Loucy (cell line): ENCODE results near the gene COL23A1.

Experiments used
- H2AFZ ChIP-seq: fragments of 200-600 bp; sonication (generic); 2 replicates; pipeline ENCODE4 v1.6.0; 2016; ENCODE audit warnings: antibody characterized with exemption, mild to moderate bottlenecking, low read length, moderate library complexity
- H3F3A ChIP-seq: fragments of 200-600 bp; 2 replicates; pipeline ENCODE4 v1.6.0; 2016; ENCODE audit warnings: antibody characterized with exemption, low read depth, mild to moderate bottlenecking
- H3K27me3 ChIP-seq: fragments of 200-600 bp; sonication (generic); 2 replicates; pipeline ENCODE4 v1.6.1; 2014; ENCODE audit warnings: low read length, mild to moderate bottlenecking; ENCODE audit not compliant: insufficient read depth, poor library complexity, severe bottlenecking
- H3K36me3 ChIP-seq: fragments of 200-600 bp; sonication (generic); 2 replicates; pipeline ENCODE4 v1.6.1; 2016; ENCODE audit warnings: low read length; ENCODE audit not compliant: insufficient read depth
- H3K4me1 ChIP-seq: fragments of 200-600 bp; sonication (generic); 2 replicates; pipeline ENCODE4 v1.5.1; 2014; ENCODE audit warnings: low read length, mild to moderate bottlenecking; ENCODE audit not compliant: insufficient read depth, poor library complexity, severe bottlenecking
- H3K4me2 ChIP-seq: fragments of 200-600 bp; sonication (generic); 2 replicates; pipeline ENCODE4 v1.6.0; 2014; ENCODE audit warnings: antibody characterized with exemption, low read length, low read depth, mild to moderate bottlenecking; ENCODE audit not compliant: poor library complexity, severe bottlenecking
- H3K4me3 ChIP-seq: fragments of 200-600 bp; sonication (generic); 2 replicates; pipeline ENCODE4 v1.5.1; 2014; ENCODE audit warnings: low read length, mild to moderate bottlenecking, mixed read lengths; ENCODE audit not compliant: poor library complexity, severe bottlenecking
- H3K79me2 ChIP-seq: fragments of 200-600 bp; sonication (generic); 2 replicates; pipeline ENCODE4 v1.6.1; 2014; ENCODE audit warnings: low read length; ENCODE audit not compliant: insufficient read depth
- H3K9ac ChIP-seq: fragments of 200-600 bp; sonication (generic); 2 replicates; pipeline ENCODE4 v1.6.0; 2014; ENCODE audit warnings: mild to moderate bottlenecking, low read depth, low read length, moderate library complexity; ENCODE audit not compliant: poor library complexity, severe bottlenecking
- H3K9me2 ChIP-seq: fragments of 200-600 bp; sonication (generic); replicated peaks from 2 replicates; pipeline ENCODE4 v1.6.1; 2016; ENCODE audit warnings: low read depth, low read length, mixed read lengths
- H3K9me3 ChIP-seq: fragments of 200-600 bp; sonication (generic); 2 replicates; pipeline ENCODE4 v1.6.1; 2014; ENCODE audit warnings: mild to moderate bottlenecking, antibody characterized with exemption, low read length, low read depth; ENCODE audit not compliant: insufficient read depth
- H4K20me1 ChIP-seq: fragments of 200-600 bp; sonication (generic); 2 replicates; pipeline ENCODE4 v1.6.0; 2014; ENCODE audit warnings: antibody characterized with exemption, low read length, mild to moderate bottlenecking; ENCODE audit not compliant: insufficient read depth, poor library complexity, severe bottlenecking
- EZH2phosphoT487 ChIP-seq: fragments of 200-600 bp; IDR thresholded peaks from 2 replicates; pipeline ENCODE4 v1.6.1; 2018; ENCODE audit warnings: antibody characterized with exemption, mild to moderate bottlenecking, moderate library complexity, borderline replicate concordance
- TF ChIP-seq, protein P1 (sequence below): fragments of 200-600 bp; sonication (generic); conservative IDR thresholded peaks from 2 replicates; pipeline ENCODE4 v1.5.1; 2014; ENCODE audit warnings: mild to moderate bottlenecking, antibody characterized with exemption, low read length

COL23A1 gene

DNA sequence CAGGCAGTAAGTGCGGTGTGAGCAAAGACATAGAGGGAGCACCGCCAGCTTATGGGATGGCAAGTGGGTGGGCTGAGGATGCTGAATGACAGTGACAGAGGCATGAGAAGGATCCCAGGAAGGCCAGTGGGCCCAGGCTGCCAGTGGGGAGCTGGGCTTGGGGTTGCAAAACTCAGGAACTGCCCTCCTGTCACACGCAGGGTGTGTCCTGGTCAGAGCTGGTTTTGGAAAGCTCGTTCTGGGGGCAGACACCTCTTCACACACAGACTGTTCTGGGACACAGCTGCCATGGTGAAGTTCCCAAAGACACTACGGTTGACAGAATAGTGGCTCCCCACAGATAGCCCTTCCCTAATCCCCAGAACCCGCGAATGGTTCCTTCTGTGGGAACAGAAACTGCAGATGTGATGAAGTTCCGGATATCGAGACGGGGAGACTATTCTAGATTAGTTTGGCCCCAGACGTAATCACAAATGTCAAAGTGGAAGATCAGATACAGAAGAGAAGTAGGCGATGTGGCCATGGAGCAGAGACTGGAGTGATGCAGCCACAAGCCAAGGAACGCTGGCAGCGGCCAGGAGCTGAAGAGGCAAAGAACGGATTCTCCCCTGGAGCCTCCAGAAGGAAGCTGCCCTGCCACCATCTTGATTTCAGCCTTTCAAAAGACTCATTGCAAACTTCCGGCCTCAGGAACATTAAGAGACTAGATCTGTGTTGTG lies 159.0 kb downstream of the COL23A1 start:
- Histone ChIP-seq H3K4me1 (no peaks in the 10 kb centered on the region), H3F3A (no peaks in the 10 kb centered on the region)

DNA sequence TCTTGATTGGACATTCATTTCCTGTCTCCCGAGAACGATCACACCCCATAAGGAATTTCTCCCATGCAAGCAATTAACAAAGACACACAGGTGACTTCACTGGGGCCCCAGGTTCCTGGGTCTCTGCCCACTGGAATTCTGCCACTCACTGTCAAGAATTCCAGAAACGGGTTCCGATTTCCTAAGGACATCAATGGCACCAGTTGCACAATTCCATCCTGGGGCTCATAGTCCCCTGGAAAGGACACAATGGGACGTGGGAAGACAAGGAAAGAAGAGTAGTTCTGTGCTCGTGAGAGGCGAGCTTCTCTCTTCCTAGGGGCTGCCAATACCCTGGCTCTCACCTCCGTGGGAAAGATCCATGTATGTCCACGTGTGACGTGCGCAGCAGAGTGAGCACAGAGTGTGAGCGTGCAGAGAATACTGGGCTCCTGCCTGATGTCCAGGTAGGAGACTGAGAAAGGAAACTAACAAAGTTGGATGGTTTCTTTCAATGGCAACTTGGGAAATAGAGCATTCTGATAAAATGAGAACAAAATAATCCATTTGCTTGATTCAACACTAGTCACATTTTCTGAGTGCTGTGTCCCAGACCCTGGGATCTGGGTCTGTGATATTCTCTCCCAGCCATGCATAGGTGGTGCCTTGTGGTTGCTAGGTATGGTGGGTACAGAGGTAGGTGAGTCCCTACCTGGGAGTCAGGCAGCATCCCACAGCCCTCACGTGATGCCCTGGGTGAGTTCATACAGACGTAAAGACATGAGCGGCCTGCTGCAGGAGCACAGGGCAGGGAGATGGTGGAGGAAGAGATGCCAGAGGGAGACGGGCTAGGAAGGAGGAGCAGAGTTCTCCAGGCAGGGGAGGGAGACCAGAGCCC lies 159.8 kb downstream of the COL23A1 start:
- Histone ChIP-seq H2AFZ (no peak overlapping the region), H4K20me1 (no peaks in the 10 kb centered on the region), H3K79me2 (no peaks in the 10 kb centered on the region), H3K9me3 (no peaks in the 10 kb centered on the region), H3K9ac (no peak overlapping the region), H3K27me3 (no peaks in the 10 kb centered on the region), H3K9me2 (no peaks in the 10 kb centered on the region), H3K4me3 (no peak overlapping the region), H3K36me3 (no peaks in the 10 kb centered on the region), H3K4me1 (no peaks in the 10 kb centered on the region), H3F3A (no peaks in the 10 kb centered on the region), H3K4me2 (no peak overlapping the region)
- TF ChIP-seq, protein P1, sequence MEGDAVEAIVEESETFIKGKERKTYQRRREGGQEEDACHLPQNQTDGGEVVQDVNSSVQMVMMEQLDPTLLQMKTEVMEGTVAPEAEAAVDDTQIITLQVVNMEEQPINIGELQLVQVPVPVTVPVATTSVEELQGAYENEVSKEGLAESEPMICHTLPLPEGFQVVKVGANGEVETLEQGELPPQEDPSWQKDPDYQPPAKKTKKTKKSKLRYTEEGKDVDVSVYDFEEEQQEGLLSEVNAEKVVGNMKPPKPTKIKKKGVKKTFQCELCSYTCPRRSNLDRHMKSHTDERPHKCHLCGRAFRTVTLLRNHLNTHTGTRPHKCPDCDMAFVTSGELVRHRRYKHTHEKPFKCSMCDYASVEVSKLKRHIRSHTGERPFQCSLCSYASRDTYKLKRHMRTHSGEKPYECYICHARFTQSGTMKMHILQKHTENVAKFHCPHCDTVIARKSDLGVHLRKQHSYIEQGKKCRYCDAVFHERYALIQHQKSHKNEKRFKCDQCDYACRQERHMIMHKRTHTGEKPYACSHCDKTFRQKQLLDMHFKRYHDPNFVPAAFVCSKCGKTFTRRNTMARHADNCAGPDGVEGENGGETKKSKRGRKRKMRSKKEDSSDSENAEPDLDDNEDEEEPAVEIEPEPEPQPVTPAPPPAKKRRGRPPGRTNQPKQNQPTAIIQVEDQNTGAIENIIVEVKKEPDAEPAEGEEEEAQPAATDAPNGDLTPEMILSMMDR: no peak
- TF ChIP-seq EZH2phosphoT487: no peak

More for the DNA sequence above, 159.0 kb downstream of the COL23A1 start:
- Histone ChIP-seq H4K20me1 (no peaks in the 10 kb centered on the region), H3K27me3 (no peaks in the 10 kb centered on the region), H3K9me3 (no peaks in the 10 kb centered on the region), H3K79me2 (no peaks in the 10 kb centered on the region), H2AFZ (no peak overlapping the region), H3K36me3 (no peaks in the 10 kb centered on the region), H3K9me2 (no peaks in the 10 kb centered on the region), H3K4me2 (no peak overlapping the region), H3K4me3 (no peak overlapping the region), H3K9ac (no peak overlapping the region)
- no peak for TF ChIP-seq EZH2phosphoT487
- TF ChIP-seq, protein P1: no peak

DNA sequence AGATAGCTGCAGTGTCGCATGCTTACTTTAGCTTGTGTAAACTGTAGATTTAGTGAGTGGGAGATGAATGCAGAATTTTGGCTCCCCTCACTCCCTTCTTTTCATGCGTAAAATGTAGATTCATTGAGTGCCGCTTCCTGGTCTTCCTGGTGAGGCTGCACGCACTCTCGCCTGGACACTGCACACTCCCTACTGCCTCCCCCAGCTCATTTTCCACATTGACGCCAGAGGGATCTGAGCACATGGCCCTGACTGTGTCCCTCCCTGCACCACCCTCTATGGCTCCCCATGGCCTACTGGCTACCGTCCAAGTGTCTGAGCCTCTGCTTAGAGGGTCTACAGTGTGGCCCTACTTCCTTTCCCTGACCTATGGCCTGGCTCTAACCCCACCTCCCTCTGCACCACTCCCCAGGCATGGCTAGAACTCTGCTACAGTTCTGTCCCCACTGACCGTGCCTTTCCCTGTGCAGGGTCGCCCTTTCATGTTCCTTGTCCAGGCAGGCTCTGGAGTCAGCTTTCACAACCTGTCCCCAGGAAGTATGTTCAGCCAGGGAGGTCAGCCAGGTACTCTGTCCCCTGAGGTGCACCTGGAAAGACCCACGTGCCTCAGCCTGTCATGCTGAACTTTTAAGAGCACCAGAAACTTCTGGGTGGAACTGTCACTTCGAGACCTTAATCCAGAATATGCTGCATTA lies 160.6 kb downstream of the COL23A1 start:
- TF ChIP-seq, protein P1: no peak
- TF ChIP-seq EZH2phosphoT487: no peak
- no peaks in the 10 kb centered on the region for H3K9me3 ChIP-seq

More for the DNA sequence above, 160.6 kb downstream of the COL23A1 start:
- H2AFZ ChIP-seq: no peak overlapping the region
- no peak overlapping the region for H3K4me3 ChIP-seq
- no peaks in the 10 kb centered on the region for H3K79me2 ChIP-seq
- no peaks in the 10 kb centered on the region for H3K9me2 ChIP-seq
- H4K20me1 ChIP-seq: no peaks in the 10 kb centered on the region
- H3K4me1 ChIP-seq: no peaks in the 10 kb centered on the region
- no peaks in the 10 kb centered on the region for H3K36me3 ChIP-seq
- H3F3A ChIP-seq: no peaks in the 10 kb centered on the region
- H3K4me2 ChIP-seq: no peak overlapping the region
- no peak overlapping the region for H3K9ac ChIP-seq
- no peaks in the 10 kb centered on the region for H3K27me3 ChIP-seq
